ENCODE measurements around the gene DLL4.

Gene DLL4

DNA sequence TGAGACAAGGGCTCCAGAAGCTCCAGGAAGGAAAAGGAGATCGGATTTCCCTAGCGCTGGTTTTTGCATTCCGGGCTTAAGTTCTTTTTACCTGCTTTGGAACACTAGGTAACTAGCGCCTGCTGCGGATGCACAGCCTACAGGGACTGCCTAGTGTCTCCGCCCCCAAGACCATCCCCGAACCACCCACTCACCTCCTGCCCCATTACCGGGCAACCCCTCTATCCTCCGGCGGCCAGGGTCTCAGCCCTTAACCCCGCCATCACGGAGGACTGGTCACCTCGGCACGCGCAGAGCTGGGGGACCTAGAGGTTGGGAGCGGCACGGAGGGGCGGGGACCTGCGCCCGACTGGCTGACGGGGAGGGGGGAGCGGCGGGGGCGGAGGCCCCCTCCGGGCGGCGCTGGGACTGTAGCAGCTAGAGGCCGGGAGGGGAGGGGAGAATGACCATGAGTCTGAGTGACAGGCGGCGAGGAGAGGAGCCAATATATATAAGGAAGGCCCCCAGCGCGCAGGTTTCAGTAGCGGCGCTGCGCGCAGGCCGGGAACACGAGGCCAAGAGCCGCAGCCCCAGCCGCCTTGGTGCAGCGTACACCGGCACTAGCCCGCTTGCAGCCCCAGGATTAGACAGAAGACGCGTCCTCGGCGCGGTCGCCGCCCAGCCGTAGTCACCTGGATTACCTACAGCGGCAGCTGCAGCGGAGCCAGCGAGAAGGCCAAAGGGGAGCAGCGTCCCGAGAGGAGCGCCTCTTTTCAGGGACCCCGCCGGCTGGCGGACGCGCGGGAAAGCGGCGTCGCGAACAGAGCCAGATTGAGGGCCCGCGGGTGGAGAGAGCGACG lies at the start of gene DLL4:
DLL4 (plus strand) TSS at position 520 of the 839 bp plus-strand sequence. CDS start 329 bp downstream, outside the sequence.
- H3K27ac ChIP-seq (ENCODE audit: low read depth, low read length), result peak within 1 kb of the TSS; percentile 46
- H3K9ac ChIP-seq (ENCODE audit: low read length in 5 of 5), result peak within 1 kb of the TSS in 4 of 5 donors; percentile 38 to 68 (median 60)
- H3K4me1 ChIP-seq (ENCODE audit: control insufficient read depth in 5 of 5, insufficient read depth in 5 of 5, low read length in 5 of 5), result peaks cover 1 to 79% (median 58%) of the 10 kb centered on the region in 5 donors
- H3K27me3 ChIP-seq (ENCODE audit: control insufficient read depth in 5 of 5, insufficient read depth in 4 of 5, low read length in 5 of 5), result peaks cover 37 to 60% (median 51%) of the 10 kb centered on the region in 5 donors
- no peaks in the 10 kb centered on the region for H3K9me3 ChIP-seq (ENCODE audit: control insufficient read depth in 5 of 5, low read length in 5 of 5)
- H3K4me3 ChIP-seq (ENCODE audit: low read depth in 1 of 5, low read length in 5 of 5), result peak within 1 kb of the TSS; percentile 67 to 91 (median 76)
- H3K36me3 ChIP-seq (ENCODE audit: control insufficient read depth in 5 of 5, insufficient read depth in 5 of 5, low read length in 5 of 5), result peaks cover 0 to 10% (median 0%) of the 10 kb centered on the region in 5 donors

DNA sequence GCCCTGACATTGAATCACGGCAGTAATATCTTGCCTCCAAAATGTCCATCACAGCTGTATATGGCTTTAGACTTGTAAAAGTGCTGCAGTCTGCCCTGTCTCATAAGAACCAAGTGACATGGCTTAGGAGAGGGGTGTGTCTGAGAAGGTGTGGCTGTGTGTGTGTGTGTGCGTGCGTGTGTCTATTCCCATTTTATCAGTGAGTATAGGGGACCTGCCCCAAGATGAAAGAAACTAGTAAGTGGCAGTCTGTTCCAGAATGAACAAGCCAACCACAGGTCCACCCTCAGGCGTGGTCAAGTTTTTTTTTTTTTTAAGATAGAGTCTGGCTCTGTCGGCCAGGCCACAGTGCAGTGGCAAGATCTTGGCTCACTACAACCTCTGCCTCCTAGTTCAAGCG lies 49.5 kb upstream of the DLL4 start:
- no peaks in the 10 kb centered on the region for H3K36me3 ChIP-seq (ENCODE audit: control insufficient read depth in 5 of 5, insufficient read depth in 5 of 5, low read length in 5 of 5)
- H3K27me3 ChIP-seq (ENCODE audit: control insufficient read depth in 5 of 5, insufficient read depth in 4 of 5, low read length in 5 of 5), result no peaks in the 10 kb centered on the region
- no peak overlapping the region for H3K27ac ChIP-seq (ENCODE audit: low read depth, low read length)
- H3K9me3 ChIP-seq (ENCODE audit: control insufficient read depth in 5 of 5, low read length in 5 of 5), result no peaks in the 10 kb centered on the region
- H3K4me1 ChIP-seq (ENCODE audit: control insufficient read depth in 5 of 5, insufficient read depth in 5 of 5, low read length in 5 of 5), result no peaks in the 10 kb centered on the region
- H3K9ac ChIP-seq (ENCODE audit: low read length in 5 of 5), result no peak overlapping the region
- H3K4me3 ChIP-seq (ENCODE audit: low read depth in 1 of 5, low read length in 5 of 5), result no peak overlapping the region

DNA sequence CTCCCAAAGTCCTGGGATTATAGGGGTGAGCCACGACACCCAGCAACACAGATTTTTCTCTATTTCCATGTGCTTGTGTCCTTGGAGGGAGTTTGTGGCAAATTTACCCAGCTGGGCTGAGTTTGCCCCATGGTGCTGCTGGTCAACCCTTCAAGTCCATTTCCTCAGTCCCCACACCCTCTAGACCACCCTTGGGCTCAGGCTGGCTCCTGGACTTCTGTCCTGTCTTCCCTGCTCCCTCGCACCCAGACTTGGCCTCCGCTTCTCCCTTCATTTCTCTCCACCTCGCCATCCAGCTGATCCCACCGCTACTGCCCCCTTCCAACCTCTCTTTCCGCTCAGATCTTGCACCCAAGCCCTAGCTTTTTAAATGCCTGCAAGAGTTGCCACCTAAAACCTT lies 47.8 kb upstream of the DLL4 start:
- Histone ChIP-seq H3K27ac (ENCODE audit: low read depth, low read length) (no peak overlapping the region), H3K27me3 (ENCODE audit: control insufficient read depth in 5 of 5, insufficient read depth in 4 of 5, low read length in 5 of 5) (no peaks in the 10 kb centered on the region), H3K9me3 (ENCODE audit: control insufficient read depth in 5 of 5, low read length in 5 of 5) (no peaks in the 10 kb centered on the region), H3K36me3 (ENCODE audit: control insufficient read depth in 5 of 5, insufficient read depth in 5 of 5, low read length in 5 of 5) (no peaks in the 10 kb centered on the region), H3K4me3 (ENCODE audit: low read depth in 1 of 5, low read length in 5 of 5) (no peak overlapping the region), H3K9ac (ENCODE audit: low read length in 5 of 5) (no peak overlapping the region), H3K4me1 (ENCODE audit: control insufficient read depth in 5 of 5, insufficient read depth in 5 of 5, low read length in 5 of 5) (no peaks in the 10 kb centered on the region)

DNA sequence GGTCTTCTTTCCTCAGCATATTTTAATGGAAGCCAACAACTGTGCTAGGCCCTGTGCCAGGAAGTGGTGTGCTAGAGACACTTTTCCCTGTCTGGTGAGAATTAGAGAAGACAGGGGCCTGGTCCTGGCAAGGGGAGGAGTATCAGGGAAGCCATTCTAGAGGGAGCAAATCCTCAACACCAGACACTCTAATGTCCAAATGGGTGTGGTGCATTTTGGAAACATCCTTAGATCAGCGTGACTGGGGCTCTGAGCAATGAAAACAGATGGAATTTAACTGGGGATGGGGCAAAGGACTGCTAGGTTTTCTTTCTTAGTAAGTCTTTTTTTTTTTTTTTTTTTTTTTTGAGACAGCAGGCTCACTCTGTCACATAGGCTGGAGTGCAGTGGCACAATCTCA lies 42.6 kb upstream of the DLL4 start:
- Histone ChIP-seq H3K9ac (ENCODE audit: low read length in 5 of 5) (no peak overlapping the region), H3K27ac (ENCODE audit: low read depth, low read length) (no peak overlapping the region), H3K27me3 (ENCODE audit: control insufficient read depth in 5 of 5, insufficient read depth in 4 of 5, low read length in 5 of 5) (no peaks in the 10 kb centered on the region), H3K4me1 (ENCODE audit: control insufficient read depth in 5 of 5, insufficient read depth in 5 of 5, low read length in 5 of 5) (no peaks in the 10 kb centered on the region), H3K36me3 (ENCODE audit: control insufficient read depth in 5 of 5, insufficient read depth in 5 of 5, low read length in 5 of 5) (no peaks in the 10 kb centered on the region), H3K4me3 (ENCODE audit: low read depth in 1 of 5, low read length in 5 of 5) (no peak overlapping the region), H3K9me3 (ENCODE audit: control insufficient read depth in 5 of 5, low read length in 5 of 5) (no peaks in the 10 kb centered on the region)

DNA sequence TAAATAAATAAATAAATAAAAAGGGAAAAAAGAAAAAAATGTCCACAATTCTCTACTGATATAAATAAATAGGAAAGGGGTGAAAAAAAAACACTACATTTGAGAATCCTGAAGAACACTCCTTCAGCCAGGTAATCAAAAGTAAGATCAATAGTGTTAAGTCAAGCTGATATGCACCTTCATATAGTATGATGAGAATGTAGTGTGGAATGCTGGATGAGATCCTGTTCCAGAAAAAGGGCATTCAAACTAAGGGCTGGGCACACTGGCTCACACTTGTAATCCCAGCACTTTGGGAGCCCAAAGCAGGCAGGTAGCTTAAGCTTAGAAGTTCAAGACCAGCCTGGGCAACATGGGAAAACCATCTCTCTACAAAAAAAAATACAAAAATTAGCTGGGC lies 40.0 kb upstream of the DLL4 start:
- Histone ChIP-seq H3K27ac (ENCODE audit: low read depth, low read length) (no peak overlapping the region), H3K36me3 (ENCODE audit: control insufficient read depth in 5 of 5, insufficient read depth in 5 of 5, low read length in 5 of 5) (no peaks in the 10 kb centered on the region), H3K9ac (ENCODE audit: low read length in 5 of 5) (no peak overlapping the region), H3K4me3 (ENCODE audit: low read depth in 1 of 5, low read length in 5 of 5) (no peak overlapping the region), H3K4me1 (ENCODE audit: control insufficient read depth in 5 of 5, insufficient read depth in 5 of 5, low read length in 5 of 5) (peaks cover 2 to 8% (median 6%) of the 10 kb centered on the region in 5 donors), H3K9me3 (ENCODE audit: control insufficient read depth in 5 of 5, low read length in 5 of 5) (no peaks in the 10 kb centered on the region), H3K27me3 (ENCODE audit: control insufficient read depth in 5 of 5, insufficient read depth in 4 of 5, low read length in 5 of 5) (no peaks in the 10 kb centered on the region)

DNA sequence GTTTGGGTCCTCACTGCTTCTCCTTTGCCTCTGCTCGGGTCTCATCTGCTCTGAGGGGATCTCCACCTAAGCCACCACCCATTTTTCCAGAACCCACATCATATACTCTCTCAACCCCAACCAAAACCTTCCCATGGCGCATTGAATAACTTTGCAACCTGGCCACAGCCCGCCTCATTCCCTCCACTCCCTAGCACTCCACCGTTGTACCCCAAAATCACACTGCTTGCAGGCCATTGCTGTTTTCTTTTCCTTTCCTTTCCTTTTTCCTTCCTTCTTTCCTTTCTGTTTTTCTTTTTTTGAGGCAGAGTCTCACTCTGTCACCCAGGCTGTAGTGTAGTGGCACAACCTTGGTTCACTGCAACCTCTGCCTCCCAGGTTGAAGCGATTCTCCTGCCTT lies 38.0 kb upstream of the DLL4 start:
- peaks cover 0 to 5% (median 3%) of the 10 kb centered on the region in 5 donors for H3K36me3 ChIP-seq (ENCODE audit: control insufficient read depth in 5 of 5, insufficient read depth in 5 of 5, low read length in 5 of 5)
- H3K27me3 ChIP-seq (ENCODE audit: control insufficient read depth in 5 of 5, insufficient read depth in 4 of 5, low read length in 5 of 5), result no peaks in the 10 kb centered on the region
- H3K4me3 ChIP-seq (ENCODE audit: low read depth in 1 of 5, low read length in 5 of 5), result no peak overlapping the region
- H3K27ac ChIP-seq (ENCODE audit: low read depth, low read length), result no peak overlapping the region
- H3K9ac ChIP-seq (ENCODE audit: low read length in 5 of 5), result no peak overlapping the region
- no peaks in the 10 kb centered on the region for H3K9me3 ChIP-seq (ENCODE audit: control insufficient read depth in 5 of 5, low read length in 5 of 5)
- peaks cover 8 to 25% (median 21%) of the 10 kb centered on the region in 5 donors for H3K4me1 ChIP-seq (ENCODE audit: control insufficient read depth in 5 of 5, insufficient read depth in 5 of 5, low read length in 5 of 5)

DNA sequence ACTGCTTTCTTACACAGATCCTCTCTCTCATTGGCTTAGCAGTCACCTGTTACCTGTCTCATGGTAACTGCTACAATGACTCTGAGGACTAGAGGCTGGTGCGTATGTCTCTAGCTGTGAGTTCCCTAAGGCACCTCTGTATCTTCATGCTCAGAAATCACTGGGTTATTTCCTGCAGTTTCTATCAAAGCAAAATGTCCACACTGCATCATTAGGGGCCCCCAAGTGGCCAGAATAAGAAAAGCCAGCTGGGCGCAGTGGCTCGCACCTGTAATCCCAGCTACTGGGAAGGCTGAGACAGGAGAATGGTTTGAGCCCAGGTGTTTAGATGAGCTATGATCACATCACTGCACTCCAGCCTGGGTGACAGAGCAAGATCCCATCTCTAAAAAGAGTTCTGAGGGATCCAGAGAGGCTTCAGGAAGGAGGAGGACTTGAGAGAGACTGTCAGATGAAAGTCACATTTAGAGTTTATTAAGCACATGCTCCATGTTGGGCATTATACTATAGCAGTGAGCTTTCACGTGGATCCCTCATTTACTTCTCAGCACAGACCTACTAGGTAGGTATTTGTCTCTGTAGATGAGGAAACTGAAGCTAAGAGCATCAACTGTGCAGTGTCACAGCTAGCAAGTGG lies 37.2 kb upstream of the DLL4 start:
- Histone ChIP-seq H3K27ac (ENCODE audit: low read depth, low read length) (no peak overlapping the region), H3K4me3 (ENCODE audit: low read depth in 1 of 5, low read length in 5 of 5) (no peak overlapping the region), H3K9me3 (ENCODE audit: control insufficient read depth in 5 of 5, low read length in 5 of 5) (no peaks in the 10 kb centered on the region), H3K9ac (ENCODE audit: low read length in 5 of 5) (no peak overlapping the region), H3K4me1 (ENCODE audit: control insufficient read depth in 5 of 5, insufficient read depth in 5 of 5, low read length in 5 of 5) (peaks cover 8 to 26% (median 21%) of the 10 kb centered on the region in 5 donors), H3K27me3 (ENCODE audit: control insufficient read depth in 5 of 5, insufficient read depth in 4 of 5, low read length in 5 of 5) (no peaks in the 10 kb centered on the region), H3K36me3 (ENCODE audit: control insufficient read depth in 5 of 5, insufficient read depth in 5 of 5, low read length in 5 of 5) (peaks cover 0 to 8% (median 4%) of the 10 kb centered on the region in 5 donors)

DNA sequence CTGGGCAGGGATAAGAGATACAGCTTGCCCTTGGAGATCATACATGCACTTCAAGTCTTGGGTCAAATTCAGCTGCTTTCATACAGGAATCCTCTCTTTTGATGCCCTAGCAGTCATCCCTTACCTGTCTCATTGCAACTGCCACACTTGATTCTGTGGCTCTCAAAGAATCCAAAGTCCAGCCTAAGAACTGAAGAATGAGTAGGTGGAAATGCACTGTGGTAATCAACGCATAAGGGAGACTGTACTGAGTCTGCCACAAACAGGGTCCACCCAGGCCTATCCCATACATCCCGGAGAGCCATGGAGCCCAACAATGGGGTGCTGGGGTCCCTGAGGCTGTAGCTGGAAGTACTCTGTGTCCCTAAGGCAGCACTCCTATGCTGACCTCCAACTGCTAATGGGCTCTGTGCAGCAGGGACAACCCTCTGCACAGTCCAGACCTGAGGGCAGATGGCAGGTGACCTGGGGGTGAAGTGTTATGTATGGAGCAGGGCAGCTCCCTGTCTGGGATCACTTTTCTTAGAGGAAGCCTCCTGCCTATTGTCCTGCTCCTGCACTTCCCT lies 36.6 kb upstream of the DLL4 start:
- peaks cover 8 to 26% (median 21%) of the 10 kb centered on the region in 5 donors for H3K4me1 ChIP-seq (ENCODE audit: control insufficient read depth in 5 of 5, insufficient read depth in 5 of 5, low read length in 5 of 5)
- no peak overlapping the region for H3K4me3 ChIP-seq (ENCODE audit: low read depth in 1 of 5, low read length in 5 of 5)
- no peaks in the 10 kb centered on the region for H3K9me3 ChIP-seq (ENCODE audit: control insufficient read depth in 5 of 5, low read length in 5 of 5)
- peaks cover 0 to 9% (median 5%) of the 10 kb centered on the region in 5 donors for H3K36me3 ChIP-seq (ENCODE audit: control insufficient read depth in 5 of 5, insufficient read depth in 5 of 5, low read length in 5 of 5)
- no peak overlapping the region for H3K9ac ChIP-seq (ENCODE audit: low read length in 5 of 5)
- no peak overlapping the region for H3K27ac ChIP-seq (ENCODE audit: low read depth, low read length)
- no peaks in the 10 kb centered on the region for H3K27me3 ChIP-seq (ENCODE audit: control insufficient read depth in 5 of 5, insufficient read depth in 4 of 5, low read length in 5 of 5)

DNA sequence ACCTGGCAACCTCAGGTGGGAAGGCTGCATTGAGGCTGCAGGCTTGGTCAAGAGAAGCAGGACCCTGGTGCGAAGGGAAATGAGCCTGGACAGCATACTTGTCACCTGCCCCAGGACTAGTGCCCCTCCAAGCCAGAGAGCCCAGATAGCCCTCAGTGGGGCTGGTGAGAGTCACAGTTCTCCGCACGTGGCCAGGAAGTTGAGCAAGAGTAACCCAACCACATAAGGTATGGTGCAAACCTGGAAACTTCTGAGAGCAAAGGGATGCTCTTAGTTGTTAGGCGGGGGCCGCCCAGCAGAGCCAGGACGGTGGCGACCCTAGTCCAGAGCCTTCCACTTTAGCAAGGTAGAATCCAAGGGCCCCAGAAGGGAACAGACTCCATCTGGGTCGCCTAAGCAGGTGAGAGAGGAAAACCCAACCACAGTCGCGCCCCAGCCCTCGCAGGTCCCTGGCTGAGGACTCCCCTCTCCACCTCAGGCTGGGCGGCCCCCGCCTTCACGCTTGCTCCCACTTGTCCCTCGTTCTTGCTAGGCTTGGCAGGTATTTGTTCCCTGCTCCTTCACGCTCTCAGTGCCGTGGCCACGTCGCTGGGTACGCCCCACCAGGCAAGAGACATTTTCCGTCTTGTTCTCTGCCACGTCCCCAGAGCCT lies 36.0 kb upstream of the DLL4 start:
- Histone ChIP-seq H3K9me3 (ENCODE audit: control insufficient read depth in 5 of 5, low read length in 5 of 5) (no peaks in the 10 kb centered on the region), H3K4me3 (ENCODE audit: low read depth in 1 of 5, low read length in 5 of 5) (peak overlapping the region in 3 of 5 donors; percentile 86 to 91 (median 89)), H3K36me3 (ENCODE audit: control insufficient read depth in 5 of 5, insufficient read depth in 5 of 5, low read length in 5 of 5) (peaks cover 0 to 12% (median 7%) of the 10 kb centered on the region in 5 donors), H3K27me3 (ENCODE audit: control insufficient read depth in 5 of 5, insufficient read depth in 4 of 5, low read length in 5 of 5) (no peaks in the 10 kb centered on the region), H3K9ac (ENCODE audit: low read length in 5 of 5) (peak overlapping the region in 2 of 5 donors; percentile 94), H3K27ac (ENCODE audit: low read depth, low read length) (no peak overlapping the region), H3K4me1 (ENCODE audit: control insufficient read depth in 5 of 5, insufficient read depth in 5 of 5, low read length in 5 of 5) (peaks cover 8 to 26% (median 21%) of the 10 kb centered on the region in 5 donors)
